VCaP (cell line): Measurements from ENCODE around the gene TSHZ2.

ENCODE experiments used
- H3K27ac ChIP-seq: fragments of 450-650 bp; 2 replicates; pipeline ENCODE4 v1.5.1; 2017
- CTCF ChIP-seq: fragments of 450-650 bp; conservative IDR thresholded peaks from 2 replicates; pipeline ENCODE4 v1.5.1; 2017; ENCODE audit warnings: mild to moderate bottlenecking, moderate library complexity

The TSHZ2 gene

DNA sequence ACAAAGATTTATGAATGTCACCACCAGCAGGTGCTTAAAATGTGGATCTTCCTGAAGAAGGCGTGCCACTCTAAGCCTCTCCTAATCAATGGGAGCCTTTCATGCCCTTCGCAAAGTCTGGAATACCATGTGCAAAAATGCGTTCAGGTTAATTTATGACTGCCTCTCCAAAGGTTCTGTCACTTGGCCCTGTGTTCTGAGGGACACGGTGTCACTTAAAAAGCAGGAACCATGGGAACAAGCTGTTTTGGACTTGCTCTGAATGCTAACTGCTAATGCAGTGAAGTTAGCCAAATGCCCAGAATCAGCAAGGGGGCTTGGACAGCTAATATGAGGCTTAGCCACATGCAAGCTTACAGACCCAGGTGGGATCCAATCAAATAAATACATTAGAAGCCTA, 250.3 kb downstream of the TSHZ2 start:
- no peak for TF ChIP-seq CTCF
- H3K27ac ChIP-seq: no peak overlapping the region

DNA sequence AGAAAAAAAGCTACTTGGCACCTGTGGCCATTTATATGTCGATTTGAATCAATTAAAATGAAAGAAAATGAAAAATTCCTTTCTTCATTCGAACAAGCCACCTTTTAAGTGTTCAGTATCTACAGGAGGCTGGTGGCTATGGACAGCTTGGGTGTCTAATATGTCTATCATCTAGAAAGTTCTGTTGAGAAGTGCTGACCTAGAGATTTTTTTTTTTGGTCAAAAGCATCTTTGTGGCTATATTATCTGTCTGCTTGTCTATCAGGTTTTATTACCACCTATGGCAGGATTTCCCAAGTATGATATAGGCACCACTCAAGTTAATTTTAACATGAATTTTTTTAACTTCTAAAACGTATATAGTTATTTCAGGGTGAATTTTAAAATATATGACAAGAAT, 250.8 kb downstream of the TSHZ2 start:
- TF ChIP-seq CTCF: no peak

GRCh38 chr20:53223626-53224172, 251.5 kb downstream of the TSHZ2 start:
- no peak for TF ChIP-seq CTCF

More for the DNA sequence above, 250.8 kb downstream of the TSHZ2 start:
- H3K27ac ChIP-seq: no peak overlapping the region

GRCh38 chr20:53224851-53225250, 252.7 kb downstream of the TSHZ2 start:
- TF ChIP-seq CTCF: no peak
- H3K27ac ChIP-seq: no peak overlapping the region

More at GRCh38 chr20:53223626-53224172, 251.5 kb downstream of the TSHZ2 start:
- H3K27ac ChIP-seq: no peak overlapping the region

- H3K27ac ChIP-seq: no peak overlapping the region
- TF ChIP-seq CTCF: no peak
These were observed 254.7 kb downstream of the TSHZ2 start for GRCh38 chr20:53226826-53227225.

- no peak overlapping the region for H3K27ac ChIP-seq
- no peak for TF ChIP-seq CTCF
These were observed 255.4 kb downstream of the TSHZ2 start for GRCh38 chr20:53227523-53227922.

DNA sequence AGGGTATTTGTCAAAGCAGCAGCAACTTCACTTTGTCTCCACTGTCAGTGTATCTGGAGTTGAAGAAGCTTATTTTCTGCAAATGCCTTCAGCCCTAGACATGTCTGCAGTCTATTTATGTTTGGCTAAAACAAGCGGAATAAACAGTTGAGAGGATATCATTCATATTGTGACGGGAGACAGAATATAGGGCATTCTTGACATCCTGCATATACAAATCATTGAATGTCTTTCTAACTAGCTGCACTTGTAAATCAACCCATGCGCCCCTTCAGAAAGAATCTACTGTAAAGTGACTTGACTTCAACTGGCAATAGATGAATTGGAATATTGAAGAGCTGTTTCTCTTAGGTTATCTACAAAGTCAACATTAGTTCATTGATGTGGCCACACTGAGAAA, 258.9 kb downstream of the TSHZ2 start:
- TF ChIP-seq CTCF: no peak
- H3K27ac ChIP-seq: no peak overlapping the region
